HCT116 (cell line): ENCODE results near the gene SRRD. TPM values are rescaled to one million over a fixed set of nuclear protein-coding genes. Genes with fewer than 3 reads are reported as not detected.

Experiments
- ATAC-seq: fragments of 200-7000 bp; cut with Tn5 transposase; 2 replicates; pipeline ENCODE4 v1.9.1; 2020; ENCODE audit warnings: mild to moderate bottlenecking, moderate library complexity
- BruUV-seq: library from RNA; stranded (reverse); fragments of 400-500 nt; replicated peaks from 2 replicates; lab custom pipeline; 2021; lab: Mats Ljungman, UMichigan
- CTCF ChIA-PET: fragments of 300-600 bp; sonication (Branson Sonifier 250); formaldehyde crosslinking; loops from one replicate; lab custom pipeline; 2021; ENCODE audit warnings: antibody characterized with exemption; lab: Charles Lee
- POLR2A ChIA-PET: fragments of 300-600, 350-600 bp; sonication (Branson Sonifier 250); formaldehyde crosslinking; loops from one replicate; lab custom pipeline; 2021; ENCODE audit warnings: antibody characterized with exemption; lab: Charles Lee
- RAD21 ChIA-PET, 2 experiments: fragments of 300-600 bp; sonication (Branson Sonifier 250); formaldehyde crosslinking; loops; one replicate each; lab custom pipeline; 2023; ENCODE audit warnings: low total read pairs in 2 of 2; ENCODE audit not compliant: uncharacterized antibody in 2 of 2, unreplicated experiment in 2 of 2, low non-redundant PET in 1 of 2; lab: Charles Lee
- DNase-seq: peaks from one replicate; pipeline ENCODE4 v3.0.0-alpha.2; 2010; ENCODE audit warnings: low read depth, low spot score
- H2AFZ ChIP-seq: fragments of 200-600 bp; shearing (Covaris generic), sonication (generic); 2 replicates; pipeline ENCODE4 v1.6.1; 2017; ENCODE audit warnings: low read depth, mixed run types, mixed read lengths, antibody characterized with exemption, low read length; ENCODE audit not compliant: poor library complexity, severe bottlenecking
- H3K27ac ChIP-seq: 2 replicates; pipeline ENCODE4 v1.5.1; 2012; ENCODE audit warnings: low read depth, low read length
- H3K27me3 ChIP-seq: fragments of 200-600 bp; sonication (generic); 2 replicates; pipeline ENCODE4 v1.6.1; 2016; ENCODE audit warnings: mixed run types, low read length, mixed read lengths; ENCODE audit not compliant: insufficient read depth
- H3K36me3 ChIP-seq, 2 experiments: fragments of 200-500 bp in 1 of 2; fragments of 200-600 bp in 1 of 2; sonication (Bioruptor generic) in 1 of 2; sonication (generic) in 1 of 2; 2 replicates each; pipeline versions ENCODE4 v1.5.1 to v1.6.1; 2014 to 2016; ENCODE audit warnings: low read length in 2 of 2, inconsistent platforms in 1 of 2, mixed read lengths in 1 of 2, mixed run types in 1 of 2; ENCODE audit not compliant: insufficient read depth in 2 of 2, control insufficient read depth in 1 of 2
- H3K4me1 ChIP-seq, 2 experiments: fragments of 200-600 bp in 1 of 2; sonication (generic) in 1 of 2; 2 replicates each; pipeline versions ENCODE4 v1.5.1 to v1.6.1; 2012 to 2017; ENCODE audit warnings: low read length in 2 of 2, inconsistent platforms in 1 of 2, mild to moderate bottlenecking in 1 of 2, mixed read lengths in 1 of 2, mixed run types in 1 of 2, moderate library complexity in 1 of 2; ENCODE audit not compliant: insufficient read depth in 2 of 2, control insufficient read depth in 1 of 2
- H3K4me2 ChIP-seq: fragments of 200-600 bp; sonication (generic); 2 replicates; pipeline ENCODE4 v1.6.1; 2017; ENCODE audit warnings: mixed run types, low read length, mixed read lengths
- H3K4me3 ChIP-seq, 2 experiments: fragments of 200-600 bp in 1 of 2; sonication (generic) in 1 of 2; replicated peaks in 1 of 2; 2 replicates each; pipeline ENCODE4 v1.5.1; 2011 to 2016; ENCODE audit warnings: low read length in 2 of 2, control low read depth in 1 of 2, low read depth in 1 of 2, mild to moderate bottlenecking in 1 of 2, mixed read lengths in 1 of 2, mixed run types in 1 of 2
- H3K79me2 ChIP-seq: fragments of 200-600 bp; sonication (generic); 2 replicates; pipeline ENCODE4 v1.6.1; 2017; ENCODE audit warnings: mild to moderate bottlenecking, mixed run types, low read length, moderate library complexity, mixed read lengths; ENCODE audit not compliant: insufficient read depth
- H3K9ac ChIP-seq: fragments of 200-600 bp; sonication (generic); 2 replicates; pipeline ENCODE4 v1.6.1; 2016; ENCODE audit warnings: low read length, mixed read lengths
- H3K9me2 ChIP-seq: fragments of 200-600 bp; sonication (generic), shearing (Covaris generic); 2 replicates; pipeline ENCODE4 v1.6.1; 2017; ENCODE audit warnings: mixed run types, mild to moderate bottlenecking, moderate library complexity; ENCODE audit not compliant: insufficient read depth
- H3K9me3 ChIP-seq, 2 experiments: fragments of 200-500 bp in 1 of 2; fragments of 200-600 bp in 1 of 2; sonication (Bioruptor generic) in 1 of 2; sonication (generic) in 1 of 2; 2 replicates each; pipeline ENCODE4 v1.6.1; 2014 to 2017; ENCODE audit warnings: low read length in 2 of 2, mixed read lengths in 2 of 2, inconsistent platforms in 1 of 2, low read depth in 1 of 2, mild to moderate bottlenecking in 1 of 2, mixed run types in 1 of 2, moderate library complexity in 1 of 2; ENCODE audit not compliant: control insufficient read depth in 1 of 2, insufficient read depth in 1 of 2
- H4K20me1 ChIP-seq: fragments of 200-600 bp; sonication (generic), shearing (Covaris generic); 2 replicates; pipeline ENCODE4 v1.6.1; 2017; ENCODE audit warnings: mixed run types, mild to moderate bottlenecking, moderate library complexity; ENCODE audit not compliant: insufficient read depth
- CEBPB ChIP-seq: IDR thresholded peaks from 2 replicates; pipeline ENCODE4 v1.6.1; 2012; ENCODE audit warnings: low read depth
- EGR1 ChIP-seq: IDR thresholded peaks from 2 replicates; pipeline ENCODE4 v1.6.1; 2012; ENCODE audit warnings: low read depth
- ELF1 ChIP-seq: IDR thresholded peaks from 2 replicates; pipeline ENCODE4 v1.6.1; 2012; ENCODE audit warnings: low read depth, borderline replicate concordance
- EZH2 ChIP-seq: fragments of 200-600 bp; sonication (generic); IDR thresholded peaks from 2 replicates; pipeline ENCODE4 v1.6.1; 2017; ENCODE audit warnings: antibody characterized with exemption, mixed run types
- EZH2phosphoT487 ChIP-seq: fragments of 200-600 bp; IDR thresholded peaks from 2 replicates; pipeline ENCODE4 v1.6.1; 2018; ENCODE audit warnings: antibody characterized with exemption, borderline replicate concordance
- FOSL1 ChIP-seq: IDR thresholded peaks from 2 replicates; pipeline ENCODE4 v1.6.1; 2012; ENCODE audit warnings: low read depth
- JUND ChIP-seq: IDR thresholded peaks from 2 replicates; pipeline ENCODE4 v1.6.1; 2012
- POLR2A ChIP-seq: IDR thresholded peaks from 2 replicates; pipeline ENCODE4 v1.7.0; 2011; ENCODE audit warnings: borderline replicate concordance; ENCODE audit not compliant: insufficient read depth, insufficient read length; ENCODE audit errors: extremely low read depth
- POLR2AphosphoS5 ChIP-seq: IDR thresholded peaks from 2 replicates; pipeline ENCODE4 v1.6.1; 2011; ENCODE audit warnings: mild to moderate bottlenecking, low read depth, low read length, moderate library complexity
- RAD21 ChIP-seq: IDR thresholded peaks from 2 replicates; pipeline ENCODE4 v1.6.1; 2012; ENCODE audit warnings: low read depth, mild to moderate bottlenecking
- SIN3A ChIP-seq: IDR thresholded peaks from 2 replicates; pipeline ENCODE4 v1.6.1; 2012; ENCODE audit warnings: low read depth
- SP1 ChIP-seq: IDR thresholded peaks from 2 replicates; pipeline ENCODE4 v1.6.1; 2012; ENCODE audit warnings: low read depth
- SRF ChIP-seq: IDR thresholded peaks from 2 replicates; pipeline ENCODE4 v1.6.1; 2012; ENCODE audit warnings: low read depth
- TCF7L2 ChIP-seq: IDR thresholded peaks from 2 replicates; pipeline ENCODE4 v1.7.0; 2011; ENCODE audit warnings: borderline replicate concordance, inconsistent platforms; ENCODE audit not compliant: insufficient read depth, insufficient read length; ENCODE audit errors: extremely low read depth
- YY1 ChIP-seq: IDR thresholded peaks from 2 replicates; pipeline ENCODE4 v1.6.1; 2011; ENCODE audit warnings: low read length, low read depth, moderate library complexity, mild to moderate bottlenecking; ENCODE audit not compliant: insufficient replicate concordance; ENCODE audit errors: extremely low read depth
- ZNF274 ChIP-seq: fragments of 200-500 bp; sonication (Bioruptor generic); IDR thresholded peaks from 2 replicates; pipeline ENCODE4 v1.6.1; 2014; ENCODE audit warnings: mild to moderate bottlenecking, low read depth, low read length, inconsistent platforms
- intact Hi-C: fragments of 100-400 bp; cut with micrococcal nuclease; formaldehyde crosslinking; loops from 2 replicates; pipeline ENCODE4 v1.10.0; 2022
- total RNA-seq: library from RNA; stranded (reverse); gene quantifications from one replicate; pipeline ENCODE4 v1.2.1, GENCODE V29; 2021; ENCODE audit not compliant: unreplicated experiment
- TF ChIP-seq, protein P1 (sequence below): IDR thresholded peaks from 2 replicates; pipeline ENCODE4 v1.6.1; 2012
- TF ChIP-seq, protein P2 (sequence below): IDR thresholded peaks from 2 replicates; pipeline ENCODE4 v1.6.1; 2012
- TF ChIP-seq, protein P3 (sequence below): IDR thresholded peaks from 2 replicates; pipeline ENCODE4 v1.6.1; 2011; ENCODE audit warnings: mild to moderate bottlenecking, low read length, moderate library complexity; ENCODE audit not compliant: insufficient replicate concordance; ENCODE audit errors: extremely low read depth
- TF ChIP-seq, protein P4 (sequence below): IDR thresholded peaks from 2 replicates; pipeline ENCODE4 v1.6.1; 2012; ENCODE audit warnings: low read depth

SRRD gene
- total RNA-seq, 1 experiment from 2014 or later: 30.4 TPM

DNA sequence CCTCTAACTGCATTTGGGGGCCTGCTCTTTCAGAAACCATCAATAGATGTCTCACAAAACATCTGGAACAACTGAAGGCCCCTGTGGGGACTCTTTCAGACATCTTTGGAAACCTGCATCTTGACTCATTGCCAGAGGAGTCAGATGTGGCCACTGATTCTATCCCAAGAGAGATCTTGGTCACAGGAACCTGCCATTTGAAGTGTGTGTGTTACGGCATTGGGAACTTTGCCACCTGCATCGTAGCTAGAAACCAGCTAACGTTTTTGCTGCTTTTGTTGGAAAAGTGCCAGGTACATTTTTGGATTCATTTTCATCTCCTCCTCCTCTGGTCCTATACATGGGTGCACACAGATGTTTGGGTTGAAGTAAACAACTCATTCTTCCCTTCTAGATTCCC is 4.3 kb downstream of the SRRD start (continued):
- TF ChIP-seq, protein P1, sequence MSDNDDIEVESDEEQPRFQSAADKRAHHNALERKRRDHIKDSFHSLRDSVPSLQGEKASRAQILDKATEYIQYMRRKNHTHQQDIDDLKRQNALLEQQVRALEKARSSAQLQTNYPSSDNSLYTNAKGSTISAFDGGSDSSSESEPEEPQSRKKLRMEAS: no peak

DNA sequence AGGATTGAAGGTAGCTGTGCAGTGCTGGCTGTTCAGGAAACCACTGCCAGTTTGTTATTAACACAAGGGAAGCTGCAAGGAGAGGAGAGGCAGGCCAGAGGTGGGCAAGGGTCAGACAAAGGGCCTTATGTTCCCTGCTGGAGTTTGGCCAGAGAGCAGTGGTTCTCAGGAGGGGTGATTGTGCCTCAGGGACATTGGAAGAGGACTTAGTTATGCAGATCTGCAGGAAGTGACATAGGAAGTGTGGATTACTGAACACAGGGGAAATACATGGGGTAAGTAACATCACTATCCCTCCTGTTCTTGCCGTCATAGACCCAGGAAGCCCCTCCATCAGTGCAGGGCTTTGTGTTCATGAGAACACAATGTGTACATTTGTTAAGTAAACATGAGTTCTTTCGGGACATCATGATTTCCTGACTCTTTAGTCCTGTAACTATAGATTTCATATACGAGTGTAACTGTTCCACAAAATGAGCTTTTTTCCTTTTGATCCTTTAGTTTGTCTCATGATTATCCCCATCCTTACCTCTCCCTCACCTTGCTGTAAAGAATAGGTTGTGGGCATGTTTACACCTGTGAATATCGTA is 5.9 kb downstream of the SRRD start:
- peaks cover 32% of the 10 kb centered on the region for H3K79me2 ChIP-seq
- no peak overlapping the region for H3K4me3 ChIP-seq
- no peak overlapping the region for H3K4me2 ChIP-seq
- intact Hi-C loops: no loop called here
- peaks cover 50 to 57% of the 10 kb centered on the region in 2 experiments for H3K36me3 ChIP-seq
- BruUV-seq: no TSS peak
- no peaks in the 10 kb centered on the region for H4K20me1 ChIP-seq
- no peak overlapping the region for H2AFZ ChIP-seq
- RAD21 ChIA-PET: no interaction called here
- DNase-seq (no peak), ATAC-seq (no peak)
- no peaks in the 10 kb centered on the region for H3K27me3 ChIP-seq
- H3K27ac ChIP-seq: no peak overlapping the region
- H3K9ac ChIP-seq: no peak overlapping the region
- POLR2A ChIA-PET: no interaction called here
- CTCF ChIA-PET: no interaction called here
- H3K4me1 ChIP-seq: peaks cover 7 to 8% of the 10 kb centered on the region in 2 experiments
- H3K9me3 ChIP-seq: no peaks in the 10 kb centered on the region
- H3K9me2 ChIP-seq: no peaks in the 10 kb centered on the region
- TF ChIP-seq EZH2 (no peak), ELF1 (no peak), EZH2phosphoT487 (no peak), SP1 (no peak), YY1 (no peak), ZNF274 (no peak), EGR1 (no peak), CEBPB (no peak), RAD21 (no peak), SRF (no peak), TCF7L2 (no peak), POLR2AphosphoS5 (no peak), POLR2A (no peak), FOSL1 (no peak), SIN3A (no peak), JUND (no peak)
- TF ChIP-seq, protein P2, sequence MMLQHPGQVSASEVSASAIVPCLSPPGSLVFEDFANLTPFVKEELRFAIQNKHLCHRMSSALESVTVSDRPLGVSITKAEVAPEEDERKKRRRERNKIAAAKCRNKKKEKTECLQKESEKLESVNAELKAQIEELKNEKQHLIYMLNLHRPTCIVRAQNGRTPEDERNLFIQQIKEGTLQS: no peak
- TF ChIP-seq, protein P1: no peak
- TF ChIP-seq, protein P3, sequence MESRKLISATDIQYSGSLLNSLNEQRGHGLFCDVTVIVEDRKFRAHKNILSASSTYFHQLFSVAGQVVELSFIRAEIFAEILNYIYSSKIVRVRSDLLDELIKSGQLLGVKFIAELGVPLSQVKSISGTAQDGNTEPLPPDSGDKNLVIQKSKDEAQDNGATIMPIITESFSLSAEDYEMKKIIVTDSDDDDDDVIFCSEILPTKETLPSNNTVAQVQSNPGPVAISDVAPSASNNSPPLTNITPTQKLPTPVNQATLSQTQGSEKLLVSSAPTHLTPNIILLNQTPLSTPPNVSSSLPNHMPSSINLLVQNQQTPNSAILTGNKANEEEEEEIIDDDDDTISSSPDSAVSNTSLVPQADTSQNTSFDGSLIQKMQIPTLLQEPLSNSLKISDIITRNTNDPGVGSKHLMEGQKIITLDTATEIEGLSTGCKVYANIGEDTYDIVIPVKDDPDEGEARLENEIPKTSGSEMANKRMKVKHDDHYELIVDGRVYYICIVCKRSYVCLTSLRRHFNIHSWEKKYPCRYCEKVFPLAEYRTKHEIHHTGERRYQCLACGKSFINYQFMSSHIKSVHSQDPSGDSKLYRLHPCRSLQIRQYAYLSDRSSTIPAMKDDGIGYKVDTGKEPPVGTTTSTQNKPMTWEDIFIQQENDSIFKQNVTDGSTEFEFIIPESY: no peak
- TF ChIP-seq, protein P4, sequence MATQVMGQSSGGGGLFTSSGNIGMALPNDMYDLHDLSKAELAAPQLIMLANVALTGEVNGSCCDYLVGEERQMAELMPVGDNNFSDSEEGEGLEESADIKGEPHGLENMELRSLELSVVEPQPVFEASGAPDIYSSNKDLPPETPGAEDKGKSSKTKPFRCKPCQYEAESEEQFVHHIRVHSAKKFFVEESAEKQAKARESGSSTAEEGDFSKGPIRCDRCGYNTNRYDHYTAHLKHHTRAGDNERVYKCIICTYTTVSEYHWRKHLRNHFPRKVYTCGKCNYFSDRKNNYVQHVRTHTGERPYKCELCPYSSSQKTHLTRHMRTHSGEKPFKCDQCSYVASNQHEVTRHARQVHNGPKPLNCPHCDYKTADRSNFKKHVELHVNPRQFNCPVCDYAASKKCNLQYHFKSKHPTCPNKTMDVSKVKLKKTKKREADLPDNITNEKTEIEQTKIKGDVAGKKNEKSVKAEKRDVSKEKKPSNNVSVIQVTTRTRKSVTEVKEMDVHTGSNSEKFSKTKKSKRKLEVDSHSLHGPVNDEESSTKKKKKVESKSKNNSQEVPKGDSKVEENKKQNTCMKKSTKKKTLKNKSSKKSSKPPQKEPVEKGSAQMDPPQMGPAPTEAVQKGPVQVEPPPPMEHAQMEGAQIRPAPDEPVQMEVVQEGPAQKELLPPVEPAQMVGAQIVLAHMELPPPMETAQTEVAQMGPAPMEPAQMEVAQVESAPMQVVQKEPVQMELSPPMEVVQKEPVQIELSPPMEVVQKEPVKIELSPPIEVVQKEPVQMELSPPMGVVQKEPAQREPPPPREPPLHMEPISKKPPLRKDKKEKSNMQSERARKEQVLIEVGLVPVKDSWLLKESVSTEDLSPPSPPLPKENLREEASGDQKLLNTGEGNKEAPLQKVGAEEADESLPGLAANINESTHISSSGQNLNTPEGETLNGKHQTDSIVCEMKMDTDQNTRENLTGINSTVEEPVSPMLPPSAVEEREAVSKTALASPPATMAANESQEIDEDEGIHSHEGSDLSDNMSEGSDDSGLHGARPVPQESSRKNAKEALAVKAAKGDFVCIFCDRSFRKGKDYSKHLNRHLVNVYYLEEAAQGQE: no peak
